Spleen (tissue), 7 donors: ENCODE measurements around the gene TLE7.

ENCODE experiments used
- POLR2A ChIP-seq, 3 donors: fragments of 450-650 bp; IDR thresholded peaks; one replicate each; pipeline ENCODE4 v1.5.1; 2017; ENCODE audit warnings: antibody characterized with exemption in 3 of 3, mild to moderate bottlenecking in 1 of 3
- POLR2AphosphoS5 ChIP-seq, 3 donors: sonication (generic); formaldehyde crosslinking; IDR thresholded peaks; one replicate each; pipeline ENCODE4 v1.5.1; 2017; ENCODE audit warnings: antibody characterized with exemption in 3 of 3
- TF ChIP-seq, protein P1 (sequence below), 11 experiments: fragments of 200-600 bp in 7 of 11; fragments of 450-650 bp in 4 of 11; sonication (generic) in 4 of 11; IDR thresholded peaks in 8 of 11; conservative IDR thresholded peaks in 3 of 11; 1 replicate in 7 of 11; 2 replicates in 4 of 11; pipeline versions ENCODE4 v1.4.0 to v1.8.0; 2016 to 2021; ENCODE audit warnings: antibody characterized with exemption in 11 of 11, inconsistent platforms in 4 of 11, mild to moderate bottlenecking in 1 of 11
- donor health status: DM: no; HTN: no; CAD: no; lungs with moderate emphysema.
- donor health status: DM: no; HTN: no; CAD: no.
- donor health status: DM: no; HTN: no; CAD: no.

GRCh38 chr16:71442051-71442440, at the start of gene TLE7:
- TF ChIP-seq, protein P1, sequence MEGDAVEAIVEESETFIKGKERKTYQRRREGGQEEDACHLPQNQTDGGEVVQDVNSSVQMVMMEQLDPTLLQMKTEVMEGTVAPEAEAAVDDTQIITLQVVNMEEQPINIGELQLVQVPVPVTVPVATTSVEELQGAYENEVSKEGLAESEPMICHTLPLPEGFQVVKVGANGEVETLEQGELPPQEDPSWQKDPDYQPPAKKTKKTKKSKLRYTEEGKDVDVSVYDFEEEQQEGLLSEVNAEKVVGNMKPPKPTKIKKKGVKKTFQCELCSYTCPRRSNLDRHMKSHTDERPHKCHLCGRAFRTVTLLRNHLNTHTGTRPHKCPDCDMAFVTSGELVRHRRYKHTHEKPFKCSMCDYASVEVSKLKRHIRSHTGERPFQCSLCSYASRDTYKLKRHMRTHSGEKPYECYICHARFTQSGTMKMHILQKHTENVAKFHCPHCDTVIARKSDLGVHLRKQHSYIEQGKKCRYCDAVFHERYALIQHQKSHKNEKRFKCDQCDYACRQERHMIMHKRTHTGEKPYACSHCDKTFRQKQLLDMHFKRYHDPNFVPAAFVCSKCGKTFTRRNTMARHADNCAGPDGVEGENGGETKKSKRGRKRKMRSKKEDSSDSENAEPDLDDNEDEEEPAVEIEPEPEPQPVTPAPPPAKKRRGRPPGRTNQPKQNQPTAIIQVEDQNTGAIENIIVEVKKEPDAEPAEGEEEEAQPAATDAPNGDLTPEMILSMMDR (IDR thresholded peaks at IDR 0.05 in 8 of 11, conservative IDR thresholded peaks at IDR 0.05 in 3 of 11): no peak
- TF ChIP-seq POLR2AphosphoS5 (IDR thresholded peaks at IDR 0.05) (no peak), POLR2A (IDR thresholded peaks at IDR 0.05) (no peak)
